Breast epithelium (tissue), 4 donors: Measurements from ENCODE around the gene GREM2. TPM values are rescaled to one million over a fixed set of nuclear protein-coding genes. Genes with fewer than 3 reads are reported as not detected.

Source experiments
- DNase-seq, 2 donors: peaks; one replicate each; pipeline ENCODE4 v3.0.0-alpha.2; 2019; ENCODE audit warnings: low spot score in 2 of 2
- H3K27ac ChIP-seq, 2 donors: fragments of 200-600 bp; sonication (generic) in 1 of 2; one replicate each; pipeline ENCODE4 v1.5.1; 2016 to 2019; ENCODE audit warnings: mild to moderate bottlenecking in 1 of 2
- H3K27me3 ChIP-seq, 2 donors: fragments of 200-600 bp; sonication (generic) in 1 of 2; one replicate each; pipeline versions ENCODE4 v1.5.1 to v1.6.0; 2017 to 2019; ENCODE audit warnings: control low read depth in 1 of 2, mild to moderate bottlenecking in 1 of 2
- H3K36me3 ChIP-seq: fragments of 200-600 bp; one replicate; pipeline ENCODE4 v1.5.1; 2019
- H3K4me1 ChIP-seq, 2 donors: fragments of 200-600 bp; sonication (generic); one replicate each; pipeline ENCODE4 v1.5.1; 2016 to 2019; ENCODE audit warnings: control low read depth in 1 of 2
- H3K4me3 ChIP-seq, 3 donors: fragments of 200-600 bp; sonication (generic); 1 replicate in 2 of 3; 2 replicates in 1 of 3; pipeline ENCODE4 v1.5.1; 2016 to 2019; ENCODE audit warnings: mild to moderate bottlenecking in 3 of 3, moderate library complexity in 2 of 3
- H3K9me3 ChIP-seq, 2 donors: fragments of 200-600 bp; sonication (generic) in 1 of 2; one replicate each; pipeline ENCODE4 v1.5.1; 2016 to 2019; ENCODE audit warnings: control low read depth in 1 of 2
- POLR2A ChIP-seq: fragments of 450-650 bp; IDR thresholded peaks from one replicate; pipeline ENCODE4 v1.6.1; 2016; ENCODE audit warnings: antibody characterized with exemption, mild to moderate bottlenecking, moderate library complexity
- POLR2AphosphoS5 ChIP-seq, 3 donors: sonication (generic); formaldehyde crosslinking; IDR thresholded peaks; one replicate each; pipeline ENCODE4 v1.6.1; 2017; ENCODE audit warnings: antibody characterized with exemption in 3 of 3
- intact Hi-C: fragments of 100-400 bp; cut with DNase I; formaldehyde crosslinking; loops from one replicate; pipeline ENCODE4 v1.15.1; 2023; ENCODE audit warnings: low total_unique reads
- total RNA-seq, 3 donors: library from RNA; depleted of rRNA; stranded (reverse); fragments of >200 nt; gene quantifications; one replicate each; pipeline ENCODE4 v1.1.0, GENCODE V29; 2016
- TF ChIP-seq, protein P1 (sequence below), 3 donors: fragments of 450-650 bp; IDR thresholded peaks; one replicate each; pipeline ENCODE4 v1.5.1; 2016 to 2017; ENCODE audit warnings: antibody characterized with exemption in 3 of 3, mild to moderate bottlenecking in 3 of 3, moderate library complexity in 3 of 3

GREM2 gene
- total RNA-seq, 3 donors from 2014 or later, result 0.16 to 2.0 (median 1.0) TPM

DNA sequence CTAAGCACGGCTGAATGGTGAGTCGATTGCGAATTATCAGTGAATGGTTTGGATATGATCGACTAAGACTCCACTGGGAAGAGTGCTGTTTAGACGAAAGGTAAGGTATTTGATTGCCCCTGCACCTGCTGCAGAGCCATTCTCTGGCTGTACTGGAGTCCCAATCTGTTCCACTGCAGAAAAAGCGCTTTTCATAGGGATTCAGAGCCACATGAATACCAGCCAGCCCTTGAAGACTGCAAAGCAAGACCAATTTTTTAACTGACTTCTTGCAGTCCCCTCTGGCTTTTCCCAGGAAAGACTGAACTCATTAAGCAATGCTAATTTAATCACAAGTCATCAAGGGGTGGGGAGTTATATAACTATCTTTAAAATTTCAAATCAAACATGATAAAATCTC, 1.3 kb downstream of the GREM2 start:
- no peaks in the 10 kb centered on the region for H3K9me3 ChIP-seq
- no peaks in the 10 kb centered on the region for H3K36me3 ChIP-seq
- intact Hi-C loops, result no loop called here
- no peak for TF ChIP-seq POLR2A
- no peak for TF ChIP-seq POLR2AphosphoS5 (IDR thresholded peaks at IDR 0.05)
- TF ChIP-seq, protein P1, sequence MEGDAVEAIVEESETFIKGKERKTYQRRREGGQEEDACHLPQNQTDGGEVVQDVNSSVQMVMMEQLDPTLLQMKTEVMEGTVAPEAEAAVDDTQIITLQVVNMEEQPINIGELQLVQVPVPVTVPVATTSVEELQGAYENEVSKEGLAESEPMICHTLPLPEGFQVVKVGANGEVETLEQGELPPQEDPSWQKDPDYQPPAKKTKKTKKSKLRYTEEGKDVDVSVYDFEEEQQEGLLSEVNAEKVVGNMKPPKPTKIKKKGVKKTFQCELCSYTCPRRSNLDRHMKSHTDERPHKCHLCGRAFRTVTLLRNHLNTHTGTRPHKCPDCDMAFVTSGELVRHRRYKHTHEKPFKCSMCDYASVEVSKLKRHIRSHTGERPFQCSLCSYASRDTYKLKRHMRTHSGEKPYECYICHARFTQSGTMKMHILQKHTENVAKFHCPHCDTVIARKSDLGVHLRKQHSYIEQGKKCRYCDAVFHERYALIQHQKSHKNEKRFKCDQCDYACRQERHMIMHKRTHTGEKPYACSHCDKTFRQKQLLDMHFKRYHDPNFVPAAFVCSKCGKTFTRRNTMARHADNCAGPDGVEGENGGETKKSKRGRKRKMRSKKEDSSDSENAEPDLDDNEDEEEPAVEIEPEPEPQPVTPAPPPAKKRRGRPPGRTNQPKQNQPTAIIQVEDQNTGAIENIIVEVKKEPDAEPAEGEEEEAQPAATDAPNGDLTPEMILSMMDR (IDR thresholded peaks at IDR 0.05), result no peak
- no peak overlapping the region for H3K27ac ChIP-seq
- no peak for DNase-seq
- H3K4me3 ChIP-seq, result peak overlapping the region in 1 of 3 donors; percentile 6
- no peaks in the 10 kb centered on the region for H3K27me3 ChIP-seq
- no peaks in the 10 kb centered on the region for H3K4me1 ChIP-seq

DNA sequence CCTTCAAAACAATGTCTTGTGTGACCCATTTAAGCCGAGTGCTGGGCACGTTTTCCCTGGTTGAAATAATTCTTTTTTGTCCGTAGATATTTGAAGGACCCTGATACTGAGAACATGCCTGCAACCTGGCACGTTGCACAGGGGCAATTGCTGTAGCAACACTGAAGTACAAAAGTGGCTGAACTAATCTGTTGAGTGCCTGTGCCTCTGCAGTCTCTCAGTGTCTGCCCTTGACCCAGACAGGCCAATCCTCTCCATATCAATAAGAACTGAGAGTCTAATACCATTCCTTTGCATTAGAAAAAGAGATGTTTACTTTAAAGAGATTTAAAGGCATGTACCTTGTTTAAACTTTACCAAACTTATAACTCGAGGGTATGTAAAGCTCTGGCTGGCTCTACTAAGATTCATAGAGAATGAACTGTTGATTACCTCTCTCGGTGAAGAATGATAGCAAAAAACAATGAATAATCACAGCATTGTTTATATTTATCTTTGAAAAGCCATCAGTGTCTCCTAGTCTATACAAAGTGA, 2.4 kb downstream of the GREM2 start:
- intact Hi-C loops, result no loop called here
- H3K4me1 ChIP-seq, result no peaks in the 10 kb centered on the region
- H3K36me3 ChIP-seq, result no peaks in the 10 kb centered on the region
- TF ChIP-seq POLR2AphosphoS5 (IDR thresholded peaks at IDR 0.05), result no peak
- TF ChIP-seq POLR2A, result no peak
- TF ChIP-seq, protein P1 (IDR thresholded peaks at IDR 0.05), result no peak
- H3K27me3 ChIP-seq, result no peaks in the 10 kb centered on the region
- H3K9me3 ChIP-seq, result no peaks in the 10 kb centered on the region
- no peak overlapping the region for H3K4me3 ChIP-seq
- DNase-seq, result no peak
- H3K27ac ChIP-seq, result no peak overlapping the region

DNA sequence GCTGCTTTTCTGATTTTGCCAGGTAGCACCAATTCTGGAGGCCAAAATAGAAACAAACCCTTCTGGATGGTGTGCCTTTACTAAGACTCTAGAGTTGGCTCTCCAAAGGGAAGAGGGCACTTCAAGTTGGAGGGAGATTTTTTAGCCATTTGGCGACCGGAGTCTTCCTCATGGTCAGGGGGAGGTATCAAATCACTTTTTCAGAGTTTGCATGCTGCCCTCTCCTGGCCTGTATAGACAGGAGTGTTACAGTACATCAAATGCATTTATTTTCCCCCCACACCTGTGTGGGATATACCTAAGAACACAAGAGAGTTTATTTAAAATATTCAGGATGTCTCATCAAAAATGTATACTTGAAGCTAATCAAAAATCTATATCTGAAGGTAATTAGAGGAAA, 3.2 kb downstream of the GREM2 start:
- Histone ChIP-seq H3K27ac (peak overlapping the region in 1 of 2 donors; percentile 25), H3K27me3 (no peaks in the 10 kb centered on the region)
- intact Hi-C loops, result no loop called here

DNA sequence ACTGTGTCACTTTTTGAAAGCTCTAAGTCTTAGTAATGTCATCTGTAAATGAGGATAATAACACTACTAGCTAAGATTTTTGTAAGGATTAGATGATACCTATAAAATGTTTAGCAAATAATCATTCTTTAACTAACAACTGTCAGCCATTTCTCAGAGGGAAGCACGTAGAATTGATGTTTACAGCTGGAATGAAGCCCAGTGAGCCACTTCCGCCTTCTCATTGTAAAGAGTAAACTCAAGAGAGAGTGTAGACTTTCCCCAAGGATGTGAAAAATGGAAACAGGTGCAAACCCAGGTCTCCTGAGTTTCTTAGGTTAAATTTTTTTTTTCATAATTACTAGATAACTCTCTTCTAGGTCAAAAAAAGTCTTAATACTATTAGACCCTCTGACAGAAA, 4.9 kb downstream of the GREM2 start:
- Histone ChIP-seq H3K9me3 (no peaks in the 10 kb centered on the region), H3K4me3 (no peak overlapping the region), H3K4me1 (no peaks in the 10 kb centered on the region), H3K36me3 (no peaks in the 10 kb centered on the region), H3K27ac (no peak overlapping the region), H3K27me3 (no peaks in the 10 kb centered on the region)
- TF ChIP-seq POLR2A (no peak), POLR2AphosphoS5 (IDR thresholded peaks at IDR 0.05) (no peak)
- TF ChIP-seq, protein P1 (IDR thresholded peaks at IDR 0.05), result no peak
- intact Hi-C loops, result no loop called here
- DNase-seq, result no peak

More for the DNA sequence above, 3.2 kb downstream of the GREM2 start:
- Histone ChIP-seq H3K9me3 (no peaks in the 10 kb centered on the region), H3K36me3 (no peaks in the 10 kb centered on the region), H3K4me3 (no peak overlapping the region), H3K4me1 (no peaks in the 10 kb centered on the region)
- DNase-seq, result no peak
- no peak for TF ChIP-seq POLR2A
- no peak for TF ChIP-seq POLR2AphosphoS5 (IDR thresholded peaks at IDR 0.05)
- TF ChIP-seq, protein P1 (IDR thresholded peaks at IDR 0.05), result no peak

DNA sequence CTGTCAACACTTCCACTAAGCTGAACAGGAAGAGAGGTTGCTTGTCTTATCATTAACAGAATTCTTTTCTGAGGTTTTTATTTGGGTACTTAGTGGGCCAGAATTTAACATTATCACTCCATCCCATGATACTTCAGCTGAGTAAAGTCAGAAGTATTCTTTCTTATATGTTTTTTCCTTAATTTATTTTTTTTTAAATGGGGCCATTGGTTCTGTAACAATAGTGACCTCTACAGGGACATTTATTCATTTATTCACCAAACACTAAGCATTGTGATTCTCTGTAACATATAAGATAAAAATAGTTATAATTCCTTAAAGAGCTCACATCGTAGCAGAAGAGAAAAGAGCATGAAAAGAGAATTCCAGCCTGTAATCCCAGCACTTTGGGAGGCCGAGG, 9.8 kb downstream of the GREM2 start:
- H3K4me1 ChIP-seq, result no peaks in the 10 kb centered on the region
- H3K4me3 ChIP-seq, result no peak overlapping the region
- TF ChIP-seq, protein P1 (IDR thresholded peaks at IDR 0.05), result no peak
- TF ChIP-seq POLR2AphosphoS5 (IDR thresholded peaks at IDR 0.05), result no peak
- TF ChIP-seq POLR2A, result no peak
- no peak for DNase-seq
- intact Hi-C loops, result no loop called here
- H3K27me3 ChIP-seq, result no peaks in the 10 kb centered on the region
- H3K27ac ChIP-seq, result no peak overlapping the region
- no peaks in the 10 kb centered on the region for H3K36me3 ChIP-seq
- H3K9me3 ChIP-seq, result no peaks in the 10 kb centered on the region
